Subcutaneous adipose tissue (tissue), 4 donors: ENCODE results near the gene ABCF3. TPM values are rescaled to one million over a fixed set of nuclear protein-coding genes. Genes with fewer than 3 reads are reported as not detected.

ENCODE experiments used
- CTCF ChIP-seq: fragments of 450-650 bp; IDR thresholded peaks from one replicate; pipeline ENCODE4 v1.5.1; 2016; ENCODE audit warnings: low read depth, mild to moderate bottlenecking, control low read depth, antibody characterized with exemption, moderate library complexity
- small RNA-seq: library from RNA; depleted of rRNA; stranded (forward); fragments of <200 nt; gene quantifications from one replicate; pipeline ENCODE3, GENCODE V24; 2016
- total RNA-seq, 4 donors: library from RNA; depleted of rRNA; stranded (reverse); fragments of >200 nt; gene quantifications; one replicate each; pipeline ENCODE4 v1.1.0, GENCODE V29; 2016

The ABCF3 gene
- total RNA-seq, 4 donors from 2014 or later = 40.8 to 72.5 (median 54.0) TPM

GRCh38 chr3:184239708-184240107 is 53.7 kb downstream of the ABCF3 start:
- TF ChIP-seq CTCF = no peak

GRCh38 chr3:184240384-184241140 is 54.6 kb downstream of the ABCF3 start:
- TF ChIP-seq CTCF = no peak

- TF ChIP-seq CTCF = no peak
Observed at GRCh38 chr3:184241141-184241446, 55.1 kb downstream of the ABCF3 start.

- no peak for TF ChIP-seq CTCF
Observed at GRCh38 chr3:184241447-184242296, 55.7 kb downstream of the ABCF3 start.

- TF ChIP-seq CTCF = no peak
Observed at GRCh38 chr3:184242297-184242685, 56.3 kb downstream of the ABCF3 start.

Small RNA genes within 50 kb of the gene (small RNA-seq; reads per million reads assigned to genes)
- gene MIR1224 = not detected

Other genes with a start within 250 kb of the ABCF3 start
- 10 to 100 TPM; 17.9 to 61.9 (median 28.1) TPM for gene ABCC5, start 168.3 kb upstream of the ABCF3 start, total RNA-seq
- not detected for gene HTR3D, start 154.5 kb upstream of the ABCF3 start, total RNA-seq
- gene HTR3C, start 133.2 kb upstream of the ABCF3 start, total RNA-seq = not detected
- gene HTR3E, start 89.1 kb upstream of the ABCF3 start, total RNA-seq = not detected
- 10 to 100 TPM; 29.8 to 31.9 (median 31.2) TPM for gene EIF2B5, start 50.8 kb upstream of the ABCF3 start, total RNA-seq
- gene DVL3, start 30.8 kb upstream of the ABCF3 start, total RNA-seq = 10 to 100 TPM; 18.9 to 57.3 (median 32.6) TPM
- gene AP2M1, start 11.3 kb upstream of the ABCF3 start, total RNA-seq = 100 to 1,000 TPM; 178 to 227 (median 198) TPM
- not detected for gene VWA5B2, start 43.4 kb downstream of the ABCF3 start, total RNA-seq
- 10 to 100 TPM; 23.3 to 53.7 (median 47.9) TPM for gene ALG3, start 62.8 kb downstream of the ABCF3 start, total RNA-seq
- 1 to 10 TPM; 3.4 to 5.5 (median 4.3) TPM for gene EEF1AKMT4, start 63.5 kb downstream of the ABCF3 start, total RNA-seq
- not detected for gene CAMK2N2, start 75.4 kb downstream of the ABCF3 start, total RNA-seq
- gene ECE2, start 89.8 kb downstream of the ABCF3 start, total RNA-seq = not detected
- 100 to 1,000 TPM; 166 to 257 (median 231) TPM for gene PSMD2, start 113.0 kb downstream of the ABCF3 start, total RNA-seq
- 100 to 1,000 TPM; 158 to 318 (median 213) TPM for gene EIF4G1, start 128.4 kb downstream of the ABCF3 start, total RNA-seq
- 10 to 100 TPM in 3 of 4 donors, 1 to 10 TPM in 1; 9.8 to 17.1 (median 13.8) TPM for gene FAM131A, start 151.4 kb downstream of the ABCF3 start, total RNA-seq
- 1 to 10 TPM; 1.3 to 5.8 (median 1.9) TPM for gene CLCN2, start 175.4 kb downstream of the ABCF3 start, total RNA-seq
- 10 to 100 TPM; 47.9 to 69.9 (median 56.7) TPM for gene POLR2H, start 175.5 kb downstream of the ABCF3 start, total RNA-seq
- gene THPO, start 192.0 kb downstream of the ABCF3 start, total RNA-seq = under 1 TPM in 3 of 4 donors, not detected in 1; 0.44 to 0.68 (median 0.57) TPM
- 10 to 100 TPM in 3 of 4 donors, 1 to 10 TPM in 1; 8.0 to 11.7 (median 11.0) TPM for gene CHRD, start 193.9 kb downstream of the ABCF3 start, total RNA-seq